ENCODE results near the gene KDM2B.

Gene KDM2B

DNA sequence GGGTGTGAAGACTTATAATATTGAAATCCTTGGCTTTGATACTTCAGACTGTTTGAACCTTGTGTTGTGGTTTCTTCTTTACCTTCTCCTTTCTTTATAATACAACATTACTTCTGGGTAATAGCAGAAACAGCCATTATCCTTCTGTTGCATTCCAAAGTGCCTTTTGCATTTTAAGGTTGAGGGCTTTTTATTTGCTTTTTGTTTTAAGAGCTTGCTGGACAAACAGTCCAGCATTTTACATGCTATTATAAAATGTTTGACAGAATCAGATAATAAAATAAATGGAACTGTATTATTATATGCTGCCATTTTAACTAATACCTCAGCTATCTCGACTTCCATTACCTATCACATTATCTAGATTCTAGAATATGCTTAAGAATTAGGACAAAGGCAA is 166.9 kb downstream of the KDM2B start:
- no peak for DNase-seq (ENCODE audit: low spot score)
- Histone ChIP-seq H2BK15ac (ENCODE audit: low read length) (no peak overlapping the region), H3K9me3 (replicated peaks in 1 of 2; ENCODE audit: control insufficient read depth in 2 of 2, insufficient read depth in 1 of 2, low read depth in 1 of 2, low read length in 2 of 2) (no peaks in the 10 kb centered on the region), H3K14ac (ENCODE audit: low read length) (no peak overlapping the region), H2BK5ac (ENCODE audit: low read length) (no peak overlapping the region), H2BK120ac (ENCODE audit: low read depth, low read length) (no peak overlapping the region), H3K18ac (ENCODE audit: low read length) (no peak overlapping the region), H3K27ac (replicated peaks; ENCODE audit: low read length) (no peak overlapping the region), H3K9ac (ENCODE audit: low read depth, low read length, poor library complexity) (no peak overlapping the region), H3K23ac (ENCODE audit: low read depth, low read length, poor library complexity) (no peak overlapping the region), H3K36me3 (replicated peaks in 1 of 2; ENCODE audit: control insufficient read depth in 2 of 2, insufficient read depth in 2 of 2, low read length in 2 of 2) (peaks cover 8 to 59% of the 10 kb centered on the region in 2 donors), H3K27me3 (ENCODE audit: control insufficient read depth in 3 of 3, insufficient read depth in 3 of 3, low read depth in 1 of 3, low read length in 3 of 3) (no peaks in the 10 kb centered on the region), H3K4me1 (ENCODE audit: control insufficient read depth in 2 of 2, insufficient read depth in 1 of 2, low read depth in 1 of 2, low read length in 2 of 2) (no peaks in the 10 kb centered on the region), H4K8ac (ENCODE audit: low read depth, low read length) (no peak overlapping the region), H3K4me3 (ENCODE audit: low read length in 2 of 2) (no peak overlapping the region), H4K91ac (ENCODE audit: low read depth, low read length, poor library complexity) (no peak overlapping the region), H2AFZ (ENCODE audit: low read length) (no peak overlapping the region), H2AK5ac (ENCODE audit: low read depth, low read length) (no peak overlapping the region), H3K4ac (ENCODE audit: low read length) (no peak overlapping the region), H2BK12ac (ENCODE audit: low read length) (no peak overlapping the region), H3K79me1 (ENCODE audit: low read depth, low read length) (no peaks in the 10 kb centered on the region), H3K4me2 (ENCODE audit: insufficient read depth, low read length, poor library complexity, severe bottlenecking) (no peak overlapping the region)
- no CpG with 5 or more reads among the region's 1 CpG for WGBS, 2 donors (ENCODE audit: extremely low coverage in 2 of 2, insufficient read length in 2 of 2, insufficient replicate concordance in 1 of 2)

DNA sequence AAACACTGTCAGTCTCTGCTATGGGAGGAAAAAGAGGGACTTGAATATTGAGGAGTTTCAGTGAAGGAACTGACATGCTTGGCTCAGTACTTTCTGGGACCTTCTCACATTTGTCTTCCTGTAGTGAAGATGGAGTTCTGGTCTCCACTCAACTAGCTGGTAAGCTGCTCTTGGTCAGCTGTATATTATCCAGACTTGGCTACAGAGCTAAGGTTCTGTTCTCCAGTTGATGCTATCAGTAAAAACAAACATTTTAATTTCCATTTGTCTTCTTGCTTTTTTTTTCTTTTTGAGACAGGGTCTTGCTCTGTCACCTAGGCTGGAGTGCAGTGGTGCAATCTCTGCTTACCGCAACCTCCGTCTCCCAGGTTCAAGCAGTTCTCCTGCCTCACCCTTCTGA is 175.6 kb downstream of the KDM2B start:
- WGBS, 2 donors (ENCODE audit: extremely low coverage in 2 of 2, insufficient read length in 2 of 2, insufficient replicate concordance in 1 of 2): no CpG with 5 or more reads among the region's 2 CpGs
- H3K9me3 ChIP-seq (replicated peaks in 1 of 2; ENCODE audit: control insufficient read depth in 2 of 2, insufficient read depth in 1 of 2, low read depth in 1 of 2, low read length in 2 of 2): no peaks in the 10 kb centered on the region
- no peaks in the 10 kb centered on the region for H3K79me1 ChIP-seq (ENCODE audit: low read depth, low read length)
- no peak overlapping the region for H4K91ac ChIP-seq (ENCODE audit: low read depth, low read length, poor library complexity)
- H3K36me3 ChIP-seq (replicated peaks in 1 of 2; ENCODE audit: control insufficient read depth in 2 of 2, insufficient read depth in 2 of 2, low read length in 2 of 2): peaks cover 2 to 64% of the 10 kb centered on the region in 2 donors
- peaks cover 0 to 8% of the 10 kb centered on the region in 2 donors for H3K4me1 ChIP-seq (ENCODE audit: control insufficient read depth in 2 of 2, insufficient read depth in 1 of 2, low read depth in 1 of 2, low read length in 2 of 2)
- H3K9ac ChIP-seq (ENCODE audit: low read depth, low read length, poor library complexity): no peak overlapping the region
- H3K23ac ChIP-seq (ENCODE audit: low read depth, low read length, poor library complexity): no peak overlapping the region
- no peak overlapping the region for H4K8ac ChIP-seq (ENCODE audit: low read depth, low read length)
- no peak overlapping the region for H2BK120ac ChIP-seq (ENCODE audit: low read depth, low read length)
- no peak overlapping the region for H2BK15ac ChIP-seq (ENCODE audit: low read length)
- no peak overlapping the region for H3K4ac ChIP-seq (ENCODE audit: low read length)
- no peaks in the 10 kb centered on the region for H3K27me3 ChIP-seq (ENCODE audit: control insufficient read depth in 3 of 3, insufficient read depth in 3 of 3, low read depth in 1 of 3, low read length in 3 of 3)
- H2AK5ac ChIP-seq (ENCODE audit: low read depth, low read length): no peak overlapping the region
- H3K4me2 ChIP-seq (ENCODE audit: insufficient read depth, low read length, poor library complexity, severe bottlenecking): no peak overlapping the region
- H3K4me3 ChIP-seq (ENCODE audit: low read length in 2 of 2): no peak overlapping the region
- H3K14ac ChIP-seq (ENCODE audit: low read length): no peak overlapping the region
- H2BK5ac ChIP-seq (ENCODE audit: low read length): no peak overlapping the region
- no peak overlapping the region for H3K27ac ChIP-seq (replicated peaks; ENCODE audit: low read length)
- no peak overlapping the region for H3K18ac ChIP-seq (ENCODE audit: low read length)
- no peak overlapping the region for H2BK12ac ChIP-seq (ENCODE audit: low read length)
- DNase-seq (ENCODE audit: low spot score): no peak
- H2AFZ ChIP-seq (ENCODE audit: low read length): no peak overlapping the region

DNA sequence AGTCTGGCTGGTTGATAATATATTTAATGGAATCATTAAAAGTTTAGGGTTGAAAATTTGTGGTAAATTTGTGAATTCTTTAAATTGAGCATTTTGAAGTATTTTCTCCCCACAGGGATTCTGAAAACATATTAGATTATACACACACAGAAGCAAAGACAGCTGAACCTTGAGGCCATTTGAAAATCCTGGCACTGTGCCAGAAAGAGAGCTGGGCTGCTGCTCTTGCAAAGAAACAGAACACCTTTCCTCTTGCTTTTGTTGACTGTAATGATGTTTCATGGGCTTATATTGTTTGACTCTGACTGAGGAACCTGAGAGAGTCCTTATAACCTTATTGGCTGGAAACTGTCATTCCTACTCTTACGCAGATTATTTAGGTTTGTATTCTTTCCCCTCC is 176.1 kb downstream of the KDM2B start:
- no peak overlapping the region for H3K4me3 ChIP-seq (ENCODE audit: low read length in 2 of 2)
- H2BK12ac ChIP-seq (ENCODE audit: low read length): no peak overlapping the region
- H3K36me3 ChIP-seq (replicated peaks in 1 of 2; ENCODE audit: control insufficient read depth in 2 of 2, insufficient read depth in 2 of 2, low read length in 2 of 2): peaks cover 2 to 64% of the 10 kb centered on the region in 2 donors
- no peak overlapping the region for H4K91ac ChIP-seq (ENCODE audit: low read depth, low read length, poor library complexity)
- no peak overlapping the region for H3K4me2 ChIP-seq (ENCODE audit: insufficient read depth, low read length, poor library complexity, severe bottlenecking)
- H2BK5ac ChIP-seq (ENCODE audit: low read length): no peak overlapping the region
- H3K9ac ChIP-seq (ENCODE audit: low read depth, low read length, poor library complexity): no peak overlapping the region
- H2BK120ac ChIP-seq (ENCODE audit: low read depth, low read length): no peak overlapping the region
- no peak overlapping the region for H3K23ac ChIP-seq (ENCODE audit: low read depth, low read length, poor library complexity)
- H4K8ac ChIP-seq (ENCODE audit: low read depth, low read length): no peak overlapping the region
- H2AK5ac ChIP-seq (ENCODE audit: low read depth, low read length): no peak overlapping the region
- no peak overlapping the region for H3K18ac ChIP-seq (ENCODE audit: low read length)
- no peaks in the 10 kb centered on the region for H3K79me1 ChIP-seq (ENCODE audit: low read depth, low read length)
- H2AFZ ChIP-seq (ENCODE audit: low read length): no peak overlapping the region
- no peak overlapping the region for H3K14ac ChIP-seq (ENCODE audit: low read length)
- H3K4me1 ChIP-seq (ENCODE audit: control insufficient read depth in 2 of 2, insufficient read depth in 1 of 2, low read depth in 1 of 2, low read length in 2 of 2): peaks cover 0 to 8% of the 10 kb centered on the region in 2 donors
- no peak overlapping the region for H2BK15ac ChIP-seq (ENCODE audit: low read length)
- no peak for DNase-seq (ENCODE audit: low spot score)
- H3K27me3 ChIP-seq (ENCODE audit: control insufficient read depth in 3 of 3, insufficient read depth in 3 of 3, low read depth in 1 of 3, low read length in 3 of 3): no peaks in the 10 kb centered on the region
- no peaks in the 10 kb centered on the region for H3K9me3 ChIP-seq (replicated peaks in 1 of 2; ENCODE audit: control insufficient read depth in 2 of 2, insufficient read depth in 1 of 2, low read depth in 1 of 2, low read length in 2 of 2)
- no CpG with 5 or more reads among the region's 1 CpG for WGBS, 2 donors (ENCODE audit: extremely low coverage in 2 of 2, insufficient read length in 2 of 2, insufficient replicate concordance in 1 of 2)
- H3K4ac ChIP-seq (ENCODE audit: low read length): no peak overlapping the region
- no peak overlapping the region for H3K27ac ChIP-seq (replicated peaks; ENCODE audit: low read length)

DNA sequence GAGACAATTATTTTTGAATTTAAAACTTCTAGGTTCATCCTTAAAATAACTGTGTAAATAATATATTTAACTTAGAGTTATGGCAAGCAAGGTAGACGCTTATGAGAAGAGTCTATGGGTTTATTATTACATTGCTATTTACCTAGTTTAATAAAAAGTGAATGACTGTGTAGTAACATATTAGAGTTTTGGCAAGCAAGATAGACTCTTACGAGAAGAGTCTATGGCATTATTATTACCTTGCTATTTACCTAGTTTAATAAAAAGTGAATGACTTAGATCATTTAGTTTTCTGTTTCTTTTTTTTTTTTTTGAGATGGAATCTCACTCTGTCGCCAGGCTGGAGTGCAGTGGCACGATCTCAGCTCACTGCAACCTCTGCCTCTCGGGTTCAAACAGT is 177.1 kb downstream of the KDM2B start:
- peaks cover 0 to 8% of the 10 kb centered on the region in 2 donors for H3K4me1 ChIP-seq (ENCODE audit: control insufficient read depth in 2 of 2, insufficient read depth in 1 of 2, low read depth in 1 of 2, low read length in 2 of 2)
- H3K4ac ChIP-seq (ENCODE audit: low read length): no peak overlapping the region
- no peak overlapping the region for H4K91ac ChIP-seq (ENCODE audit: low read depth, low read length, poor library complexity)
- no peak overlapping the region for H3K23ac ChIP-seq (ENCODE audit: low read depth, low read length, poor library complexity)
- H2BK12ac ChIP-seq (ENCODE audit: low read length): no peak overlapping the region
- no peak overlapping the region for H3K4me2 ChIP-seq (ENCODE audit: insufficient read depth, low read length, poor library complexity, severe bottlenecking)
- WGBS, 2 donors (ENCODE audit: extremely low coverage in 2 of 2, insufficient read length in 2 of 2, insufficient replicate concordance in 1 of 2): no CpG with 5 or more reads among the region's 5 CpGs
- no peak overlapping the region for H2BK120ac ChIP-seq (ENCODE audit: low read depth, low read length)
- DNase-seq (ENCODE audit: low spot score): no peak
- H2AFZ ChIP-seq (ENCODE audit: low read length): no peak overlapping the region
- no peaks in the 10 kb centered on the region for H3K79me1 ChIP-seq (ENCODE audit: low read depth, low read length)
- H3K14ac ChIP-seq (ENCODE audit: low read length): no peak overlapping the region
- no peak overlapping the region for H4K8ac ChIP-seq (ENCODE audit: low read depth, low read length)
- no peak overlapping the region for H2BK5ac ChIP-seq (ENCODE audit: low read length)
- H3K9ac ChIP-seq (ENCODE audit: low read depth, low read length, poor library complexity): no peak overlapping the region
- H3K27ac ChIP-seq (replicated peaks; ENCODE audit: low read length): no peak overlapping the region
- H2AK5ac ChIP-seq (ENCODE audit: low read depth, low read length): no peak overlapping the region
- no peak overlapping the region for H2BK15ac ChIP-seq (ENCODE audit: low read length)
- peaks cover 0 to 56% of the 10 kb centered on the region in 2 donors for H3K36me3 ChIP-seq (replicated peaks in 1 of 2; ENCODE audit: control insufficient read depth in 2 of 2, insufficient read depth in 2 of 2, low read length in 2 of 2)
- no peak overlapping the region for H3K4me3 ChIP-seq (ENCODE audit: low read length in 2 of 2)
- no peak overlapping the region for H3K18ac ChIP-seq (ENCODE audit: low read length)
- no peaks in the 10 kb centered on the region for H3K27me3 ChIP-seq (ENCODE audit: control insufficient read depth in 3 of 3, insufficient read depth in 3 of 3, low read depth in 1 of 3, low read length in 3 of 3)
- no peaks in the 10 kb centered on the region for H3K9me3 ChIP-seq (replicated peaks in 1 of 2; ENCODE audit: control insufficient read depth in 2 of 2, insufficient read depth in 1 of 2, low read depth in 1 of 2, low read length in 2 of 2)

All from neuronal stem cell (in vitro differentiated cells).